Globus pallidus (tissue), 1 donor: Measurements from ENCODE around the gene RPTOR.
"Not testable (repeated sequence)": the region's sequence is repeated elsewhere in the genome, so short reads cannot be mapped to it uniquely, and the experiment has no call there.

Source experiments
- DNase-seq: peaks from one replicate; pipeline ENCODE4 v3.0.0-alpha.2; 2015; ENCODE audit warnings: low spot score

The RPTOR gene

DNA sequence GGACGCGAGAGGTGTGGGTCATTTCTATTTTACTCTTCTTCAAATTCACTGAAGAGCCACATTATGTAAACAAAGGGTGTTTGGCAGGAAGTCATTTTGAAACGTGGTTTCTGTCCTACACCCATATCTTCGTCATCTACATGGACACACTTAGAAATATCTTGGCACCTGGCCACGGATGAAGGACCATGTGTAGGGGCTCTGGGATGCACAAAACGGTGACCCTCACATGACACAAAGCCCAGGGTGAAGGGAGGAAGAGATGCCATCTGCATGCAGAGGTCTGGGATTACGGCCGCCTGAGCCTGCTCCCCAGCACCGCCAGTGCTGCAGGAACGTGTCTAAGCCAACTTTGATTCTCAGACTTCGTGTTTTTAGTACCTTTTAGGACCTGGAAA is 316.8 kb downstream of the RPTOR start:
- DNase-seq, result no peak

DNA sequence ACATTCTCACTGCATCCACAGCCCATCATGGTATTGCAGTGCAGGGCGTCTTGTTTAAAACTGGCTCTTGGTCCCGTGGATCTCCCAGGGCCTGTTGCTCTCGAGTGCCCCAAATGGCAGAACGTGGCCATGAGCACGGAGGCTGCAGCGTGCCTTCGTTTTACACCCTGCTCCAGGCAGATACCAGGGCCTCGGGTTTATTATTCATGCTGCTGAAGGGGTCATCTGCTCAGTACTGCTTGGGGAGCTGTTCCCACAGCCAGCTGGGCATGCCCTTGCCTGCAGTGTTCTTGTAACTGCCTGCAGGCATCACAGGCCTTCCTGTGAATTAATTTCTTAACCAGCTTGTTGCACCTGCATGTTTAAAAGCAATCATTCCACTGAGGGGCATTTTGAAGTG is 317.3 kb downstream of the RPTOR start:
- DNase-seq, result peak; percentile 57

DNA sequence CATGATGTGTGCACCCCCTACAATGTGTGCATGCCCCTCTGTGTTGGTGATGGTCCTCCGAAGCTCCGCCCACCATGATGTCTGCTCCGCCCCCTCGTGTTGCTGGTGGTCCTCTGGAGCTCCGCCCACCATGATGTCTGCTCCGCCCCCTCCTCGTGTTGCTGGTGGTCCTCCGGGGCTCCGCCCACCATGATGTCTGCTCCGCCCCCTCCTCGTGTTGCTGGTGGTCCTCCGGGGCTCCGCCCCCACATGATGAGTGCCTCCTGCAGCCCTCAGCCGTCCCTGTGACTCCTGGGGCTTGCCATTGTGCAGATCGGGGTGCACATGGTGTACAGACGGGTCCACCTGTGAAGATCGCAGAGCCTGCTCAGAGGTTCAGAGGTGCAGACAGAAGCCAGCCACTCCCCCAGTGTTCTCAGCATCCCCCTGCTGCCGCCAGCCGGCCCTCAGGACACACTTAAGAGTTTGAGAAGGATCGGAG is 317.9 kb downstream of the RPTOR start:
- DNase-seq, result no peak

DNA sequence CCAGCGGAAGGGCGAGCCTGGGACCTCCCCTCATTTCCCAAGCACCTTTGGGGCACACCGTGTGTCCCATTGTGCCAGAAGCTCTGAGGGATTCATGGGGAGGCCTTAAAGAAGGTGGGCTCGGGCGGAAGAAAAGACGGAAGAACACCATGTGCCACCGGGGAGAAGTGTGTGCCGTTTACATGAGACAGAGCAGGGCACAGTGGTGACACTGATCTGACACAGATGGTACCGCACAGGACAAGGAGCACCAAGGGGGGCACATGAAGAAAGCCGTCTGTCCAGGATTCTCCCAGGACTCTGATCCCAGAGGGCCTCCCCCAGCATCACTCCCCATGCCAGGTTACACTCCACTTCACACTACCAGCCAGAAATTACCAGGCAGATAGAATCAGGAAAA is 318.3 kb downstream of the RPTOR start:
- DNase-seq, result no peak

DNA sequence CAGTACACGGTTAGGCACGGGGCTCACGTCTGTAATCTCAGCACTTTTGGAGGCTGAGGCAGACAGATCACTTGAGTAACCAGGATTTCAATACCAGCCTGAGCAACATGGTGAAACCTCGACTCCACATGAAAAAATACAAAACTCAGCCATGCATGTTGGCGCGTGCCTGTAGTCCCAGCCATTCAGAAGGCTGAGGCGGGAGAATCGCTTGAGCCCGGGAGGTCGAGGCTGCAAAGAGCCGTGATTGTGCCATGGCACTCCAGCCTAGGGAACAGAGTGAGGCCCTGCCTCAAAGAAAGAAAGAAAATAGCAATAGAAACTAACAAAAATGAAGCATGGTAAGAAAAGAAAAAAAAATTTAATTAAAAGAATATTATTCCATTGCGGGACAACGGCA is 319.0 kb downstream of the RPTOR start:
- DNase-seq, result no peak

DNA sequence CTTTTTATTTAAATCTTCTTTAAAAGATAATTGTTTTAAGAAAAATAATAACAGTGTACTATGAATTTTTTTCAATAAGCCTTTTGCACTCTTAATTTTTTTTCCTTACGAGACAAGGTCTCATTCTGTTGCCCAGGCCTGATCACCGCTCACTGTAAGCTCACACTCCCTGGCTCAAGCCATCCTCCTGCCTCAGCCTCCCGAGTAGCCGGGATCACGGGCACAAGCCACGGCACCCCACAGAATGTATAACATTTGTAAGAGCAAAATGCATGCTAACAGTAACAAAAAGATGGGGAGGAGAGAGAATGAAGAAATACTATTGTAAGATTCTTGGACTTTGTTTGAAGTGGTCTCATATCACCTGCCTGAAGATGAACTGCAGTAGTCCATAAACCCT is 320.1 kb downstream of the RPTOR start:
- DNase-seq, result no peak

DNA sequence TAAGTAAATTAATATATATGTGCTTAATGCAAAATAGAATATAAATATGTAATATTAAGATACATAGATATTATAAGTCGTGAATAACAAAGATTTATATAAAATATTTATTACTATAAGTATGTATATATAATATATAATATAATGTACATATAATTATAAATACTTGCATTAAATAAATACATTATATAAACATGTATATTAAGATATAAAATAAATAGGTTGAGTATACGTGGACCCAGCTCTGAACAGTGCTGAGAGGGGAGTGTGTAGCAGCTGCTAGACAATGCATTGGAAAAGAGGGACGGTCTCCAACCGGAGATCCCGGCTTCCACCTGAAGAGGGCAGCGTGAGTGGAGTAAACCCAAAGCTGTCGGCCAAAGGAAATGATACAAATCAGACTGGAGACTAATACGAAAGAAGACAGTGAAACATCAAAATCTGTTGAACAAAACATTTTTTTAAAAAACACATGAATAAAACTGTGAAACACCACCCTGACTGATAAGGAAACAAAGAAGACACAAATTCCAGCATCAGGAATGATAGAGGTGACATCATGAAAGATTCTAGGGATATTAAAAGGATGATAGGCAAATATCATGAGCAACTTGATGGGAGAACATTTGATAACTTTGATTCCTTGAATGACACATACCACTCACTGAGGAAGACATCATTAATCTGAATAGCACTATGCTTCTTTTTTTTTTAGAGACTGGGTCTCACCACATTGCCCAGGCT is 321.6 kb downstream of the RPTOR start:
- peak; percentile 59 for DNase-seq

DNA sequence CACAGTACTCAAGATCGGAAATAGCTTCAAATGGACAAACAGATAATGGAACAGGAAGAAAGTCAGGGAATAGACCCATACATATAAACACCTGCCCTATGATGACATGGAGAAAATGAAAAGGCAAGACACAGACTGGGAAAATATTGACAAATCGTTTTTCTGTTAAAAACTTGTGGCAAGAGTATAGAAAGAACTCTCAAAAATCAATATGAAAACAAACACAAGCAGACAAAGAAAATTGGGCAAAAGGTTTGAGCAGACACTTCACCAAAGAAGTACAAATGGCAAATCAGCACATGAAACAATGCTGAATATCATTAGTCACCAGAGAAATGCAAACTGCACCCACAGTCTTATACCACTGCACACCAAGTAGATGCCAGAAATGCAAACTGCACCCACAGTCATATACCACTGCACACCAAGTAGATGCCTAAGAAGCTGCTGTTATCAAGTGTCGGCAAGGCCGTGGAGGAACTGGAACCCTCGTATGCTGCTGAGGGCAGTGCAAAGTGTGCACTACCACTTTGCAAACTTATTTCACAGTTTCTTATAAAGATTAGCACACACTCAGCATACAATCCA is 323.5 kb downstream of the RPTOR start:
- DNase-seq, result no peak

DNA sequence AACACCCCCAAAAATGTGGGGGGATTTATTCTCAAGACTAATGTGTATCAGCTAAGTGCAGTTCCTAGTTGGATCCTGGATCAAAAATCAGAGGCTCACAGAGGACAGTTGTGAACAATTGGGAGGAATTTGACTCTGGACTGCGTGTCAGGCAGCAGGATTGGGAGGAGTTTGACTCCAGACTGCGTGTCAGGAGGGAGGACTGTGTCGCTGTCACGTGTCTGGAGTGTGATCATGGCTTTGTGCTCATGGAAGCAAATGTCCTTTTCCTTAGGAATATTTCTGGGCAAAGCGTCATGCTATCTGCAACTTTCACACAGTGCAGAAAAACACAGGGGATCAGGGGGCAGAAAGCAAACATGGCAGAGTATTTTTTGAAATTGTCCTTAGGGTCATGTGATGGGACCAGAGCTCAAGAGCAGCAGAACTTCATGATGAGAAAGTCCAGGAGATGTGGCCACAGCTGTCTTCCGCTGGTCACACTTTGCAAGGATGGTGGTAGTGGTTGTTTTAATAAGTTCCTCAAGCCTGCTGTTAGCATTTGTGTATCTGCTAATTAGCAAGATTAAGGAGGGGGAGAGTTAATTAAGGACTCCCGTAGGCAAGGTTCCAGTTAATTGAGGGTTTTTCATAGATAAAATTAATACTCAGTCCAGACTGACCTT is 325.0 kb downstream of the RPTOR start:
- DNase-seq, result no peak

DNA sequence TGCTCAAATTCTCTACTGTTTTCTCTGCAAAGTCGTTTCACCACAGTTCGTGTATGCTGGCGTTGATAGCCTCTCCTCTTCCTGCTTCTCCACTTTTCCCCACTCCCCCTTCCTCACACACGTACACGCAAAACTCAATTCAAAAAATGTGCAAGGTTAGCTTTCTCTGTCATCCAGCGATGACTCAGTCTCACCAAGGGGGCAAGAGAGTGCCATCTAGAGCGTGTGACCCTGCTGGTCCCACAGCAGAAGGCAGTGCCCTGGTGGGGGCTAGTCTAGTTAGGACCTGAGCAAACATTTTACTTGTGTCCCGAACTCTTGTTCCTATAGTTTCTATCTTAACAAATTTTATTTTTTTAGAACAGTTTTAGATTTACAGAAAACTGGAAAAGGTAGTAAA is 325.8 kb downstream of the RPTOR start:
- no peak for DNase-seq

DNA sequence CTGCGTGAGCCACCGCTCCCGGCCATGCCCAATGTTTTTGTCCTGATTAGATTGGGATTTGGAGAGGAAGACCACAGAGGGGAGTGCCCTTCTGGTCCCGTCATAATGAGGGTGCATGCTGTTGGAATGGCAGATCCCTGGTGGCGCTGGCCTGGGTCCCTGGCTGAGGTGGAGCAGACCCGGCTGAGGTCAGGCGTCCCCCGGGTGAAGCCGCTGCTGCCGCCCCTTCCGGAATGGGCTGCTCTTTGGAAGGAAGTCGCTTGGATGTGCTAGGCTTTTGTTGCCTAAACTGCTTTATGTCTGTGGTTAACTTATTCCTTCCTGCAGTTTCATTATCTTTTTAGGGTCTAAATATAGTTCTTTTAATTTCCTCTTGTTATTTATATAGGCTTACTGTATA is 326.7 kb downstream of the RPTOR start:
- no peak for DNase-seq

DNA sequence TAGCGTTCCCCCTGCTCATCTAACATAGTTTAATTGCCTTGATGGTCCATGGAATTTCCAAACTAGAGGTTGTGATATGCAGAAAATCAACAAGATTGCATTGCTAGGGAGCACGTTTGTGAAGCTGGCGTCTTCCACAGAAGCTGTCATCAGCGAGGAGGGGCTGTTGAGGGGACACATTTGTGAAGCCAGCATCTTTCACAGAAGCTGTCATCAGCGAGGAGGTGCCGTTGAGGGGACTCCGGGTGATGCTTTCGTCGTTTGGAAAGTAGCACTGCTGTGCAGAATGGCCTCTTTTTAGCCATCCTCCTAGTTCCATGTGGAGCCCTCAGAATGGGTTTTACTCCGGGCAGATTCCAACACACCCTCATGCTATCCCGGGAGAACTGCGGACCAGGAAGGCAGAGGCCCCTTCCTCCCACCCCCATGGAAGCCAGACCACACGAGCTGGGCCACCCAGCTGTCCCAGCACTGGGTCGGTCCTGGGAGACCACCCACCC is 327.4 kb downstream of the RPTOR start:
- no peak for DNase-seq

DNA sequence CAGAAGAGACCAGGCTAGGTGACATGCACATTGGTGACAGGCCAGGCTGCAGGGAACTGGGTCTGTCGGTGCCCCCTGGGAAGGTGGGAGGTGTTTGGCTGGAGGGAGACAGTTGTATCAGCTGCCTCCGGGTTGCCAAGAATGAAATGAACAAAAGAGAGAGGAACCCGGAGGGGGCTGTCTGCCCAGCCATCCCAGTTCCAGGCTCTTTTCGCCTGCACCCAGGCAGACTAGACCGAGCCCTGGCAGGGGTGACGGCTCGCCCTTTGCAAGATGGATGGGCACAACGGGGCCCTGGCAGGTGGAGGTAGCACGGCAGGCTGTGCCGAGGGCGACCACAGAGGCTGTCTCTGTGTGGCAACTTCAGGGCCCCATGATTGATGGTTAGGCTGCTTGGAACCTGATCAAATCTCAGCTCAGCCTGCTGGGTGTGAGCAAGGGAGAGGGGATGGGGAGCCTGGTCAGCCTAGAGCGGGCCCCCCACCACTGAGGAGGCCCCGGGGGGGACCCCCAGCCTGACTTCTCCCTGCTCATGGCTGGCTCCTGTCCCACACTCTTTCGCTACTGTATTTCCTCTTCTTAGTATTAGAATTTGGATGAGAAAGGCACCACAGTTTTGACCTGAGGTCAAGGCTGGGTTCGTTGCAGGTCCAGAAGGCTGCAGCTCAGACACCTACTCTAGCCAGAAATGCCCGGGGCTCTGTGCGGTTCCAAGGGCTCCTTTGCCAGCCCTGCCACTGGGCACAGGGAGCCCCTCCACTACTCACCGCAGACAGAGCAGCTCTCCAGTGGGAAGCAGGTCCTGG is 328.1 kb downstream of the RPTOR start:
- DNase-seq, result no peak

DNA sequence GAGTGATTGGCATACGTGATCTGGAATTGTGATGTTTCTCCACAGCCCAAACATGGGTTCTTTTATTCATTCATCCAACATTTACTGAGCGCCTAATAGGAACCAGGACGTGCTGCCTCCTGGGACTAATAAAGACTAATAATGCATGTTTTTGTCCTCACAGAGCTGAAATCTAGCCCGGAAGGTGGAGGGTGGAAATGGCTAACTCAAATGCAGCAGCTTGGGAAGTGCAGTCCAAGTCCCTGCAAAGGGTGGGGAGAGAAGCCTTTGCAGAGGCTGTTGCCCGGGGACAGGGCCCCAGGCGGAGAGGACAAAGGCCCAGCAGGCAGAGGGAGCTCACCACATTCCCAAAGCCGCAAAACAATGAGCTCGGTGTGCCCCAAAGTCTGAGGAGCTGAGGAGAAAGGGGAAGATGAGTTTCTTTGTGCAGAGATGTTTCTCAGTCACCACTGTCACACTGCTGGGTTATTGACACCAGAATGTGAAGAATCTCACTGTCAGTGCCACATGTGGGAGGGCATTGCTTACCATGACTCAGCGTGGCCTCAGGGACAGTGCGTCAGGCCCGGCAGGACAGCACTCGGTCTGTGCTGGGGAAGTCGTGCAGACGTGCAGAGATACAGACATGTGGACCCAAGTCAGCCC is 328.8 kb downstream of the RPTOR start:
- peak; percentile 58 for DNase-seq

DNA sequence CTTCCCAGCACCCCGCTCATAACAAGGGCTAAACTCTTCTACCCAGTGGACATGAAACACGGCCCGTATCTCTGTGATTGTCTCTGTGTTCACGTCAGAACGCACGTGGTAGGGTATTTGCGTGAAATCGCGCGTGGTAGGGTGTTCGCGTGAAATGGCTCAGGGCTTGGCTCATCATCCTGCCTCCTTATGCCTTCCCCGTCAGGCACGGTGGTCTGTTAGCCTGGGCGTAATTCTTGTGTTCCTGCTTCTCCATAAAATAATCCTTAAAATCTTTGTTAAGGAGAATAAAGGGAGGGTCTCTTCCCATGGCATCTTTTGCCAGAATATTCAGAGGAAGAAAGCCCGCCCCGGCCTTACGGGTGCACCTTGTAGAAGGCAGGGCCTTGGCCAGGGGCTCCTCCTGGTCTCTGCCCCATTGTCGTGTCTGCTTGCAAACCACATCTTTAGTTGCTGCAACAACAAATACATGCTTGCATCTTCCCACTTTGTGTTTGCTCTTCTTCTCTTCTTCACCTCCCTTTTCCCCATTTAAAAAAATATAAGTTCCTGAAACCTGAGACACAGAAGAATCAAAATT is 330.3 kb downstream of the RPTOR start:
- no peak for DNase-seq

DNA sequence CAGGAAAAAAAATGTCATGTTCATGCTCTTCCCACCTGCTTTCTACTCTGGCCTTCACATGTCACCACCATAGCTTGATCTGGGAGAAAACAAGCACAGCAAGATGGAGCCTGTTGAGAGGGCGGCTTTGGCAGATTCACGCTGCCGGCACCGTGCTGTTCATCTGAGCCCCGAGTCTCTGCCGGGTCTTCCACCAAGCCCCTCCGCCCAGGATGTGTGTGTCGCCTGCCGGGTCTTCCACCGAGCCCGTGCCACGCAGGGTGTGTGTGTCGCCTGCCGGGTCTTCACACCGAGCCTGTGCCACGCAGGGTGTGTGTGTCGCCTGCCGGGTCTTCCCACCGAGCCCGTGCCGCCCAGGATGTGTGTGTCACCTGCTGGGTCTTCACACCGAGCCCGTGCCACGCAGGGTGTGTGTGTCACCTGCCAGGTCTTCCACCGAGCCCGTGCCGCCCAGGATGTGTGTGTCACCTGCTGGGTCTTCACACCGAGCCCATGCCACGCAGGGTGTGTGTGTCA is 330.9 kb downstream of the RPTOR start:
- DNase-seq, result not testable (repeated sequence)

DNA sequence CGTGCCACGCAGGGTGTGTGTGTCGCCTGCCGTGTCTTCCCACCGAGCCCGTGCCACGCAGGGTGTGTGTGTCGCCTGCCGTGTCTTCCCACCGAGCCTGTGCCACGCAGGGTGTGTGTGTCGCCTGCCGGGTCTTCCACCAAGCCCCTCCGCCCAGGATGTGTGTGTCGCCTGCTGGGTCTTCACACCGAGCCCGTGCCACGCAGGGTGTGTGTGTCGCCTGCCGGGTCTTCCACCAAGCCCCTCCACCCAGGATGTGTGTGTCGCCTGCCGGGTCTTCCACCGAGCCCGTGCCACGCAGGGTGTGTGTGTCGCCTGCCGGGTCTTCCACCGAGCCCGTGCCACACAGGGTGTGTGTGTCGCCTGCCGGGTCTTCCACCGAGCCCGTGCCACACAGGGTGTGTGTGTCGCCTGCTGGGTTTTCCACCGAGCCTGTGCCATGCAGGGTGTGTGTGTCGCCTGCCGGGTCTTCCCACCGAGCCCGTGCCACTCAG is 331.9 kb downstream of the RPTOR start:
- DNase-seq, result not testable (repeated sequence)

DNA sequence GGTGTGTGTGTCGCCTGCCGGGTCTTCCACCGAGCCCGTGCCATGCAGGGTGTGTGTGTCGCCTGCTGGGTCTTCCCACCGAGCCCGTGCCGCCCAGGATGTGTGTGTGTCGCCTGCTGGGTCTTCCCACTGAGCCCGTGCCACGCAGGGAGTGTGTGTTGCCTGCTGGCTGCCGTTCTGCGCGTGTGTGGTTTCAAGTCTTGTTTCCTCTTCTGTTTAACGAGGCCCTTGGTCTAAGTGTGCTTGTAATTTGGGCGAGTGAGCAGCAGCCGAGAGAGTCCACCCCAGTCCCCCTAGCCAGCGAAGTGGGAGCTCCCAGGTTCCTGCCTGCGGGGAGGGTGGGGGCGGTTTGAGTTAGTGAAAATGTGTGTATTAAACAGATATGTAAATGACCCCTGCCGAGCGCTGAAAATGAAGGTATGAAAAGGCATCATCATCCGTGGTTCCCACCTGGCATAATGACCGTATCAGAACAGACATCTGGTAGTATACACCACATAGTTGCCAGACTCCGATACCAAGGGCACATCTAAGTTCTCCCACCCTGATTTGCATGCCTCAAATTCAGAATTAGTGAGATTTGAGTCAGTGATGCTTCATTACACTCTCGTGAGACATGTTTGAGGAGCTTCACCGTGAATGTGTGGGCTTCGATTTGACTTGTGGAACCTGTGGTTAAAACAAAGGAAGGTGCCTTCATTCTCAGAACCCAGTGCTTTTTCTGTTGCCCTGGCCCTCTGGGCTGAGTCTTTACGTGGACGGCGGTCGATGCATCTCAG is 332.5 kb downstream of the RPTOR start:
- no peak for DNase-seq

DNA sequence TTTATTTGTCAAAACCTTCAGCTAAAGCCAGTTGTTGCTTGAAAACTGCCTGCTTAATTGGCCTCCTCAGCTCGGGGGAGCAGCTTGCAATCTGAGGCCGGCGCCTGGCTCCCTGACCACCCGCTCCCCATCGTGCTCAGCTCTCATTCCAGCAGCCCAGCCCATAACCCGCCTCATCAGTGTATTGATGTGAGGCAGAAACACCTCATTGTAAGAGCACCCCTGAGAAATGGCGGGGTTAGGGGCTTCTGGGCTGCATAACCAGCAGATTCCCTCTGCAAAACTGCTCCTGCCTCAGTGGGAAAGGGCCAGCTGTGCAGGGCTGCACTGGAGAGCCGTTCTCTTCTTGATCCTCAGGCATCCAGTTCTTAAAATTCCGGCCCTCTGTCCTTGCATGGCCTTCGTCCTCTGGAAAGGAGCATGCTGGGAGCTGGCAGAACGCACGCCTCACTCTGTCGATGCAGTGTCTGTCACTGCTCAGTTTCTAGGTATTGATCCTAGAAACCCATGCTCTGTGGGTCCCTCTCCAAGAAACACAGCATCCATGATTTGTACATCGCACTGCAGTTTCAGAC is 333.2 kb downstream of the RPTOR start:
- DNase-seq, result no peak
